Eye (tissue), 1 donor: ENCODE data around the gene HFM1.

ENCODE experiments used
- DNase-seq: peaks from one replicate; pipeline ENCODE4 v3.0.0-alpha.2; 2015

Gene HFM1

GRCh38 chr1:91244737-91245136 is 159.9 kb downstream of the HFM1 start:
- no peak for DNase-seq

- no peak for DNase-seq
Observed at GRCh38 chr1:91243171-91243570, 161.5 kb downstream of the HFM1 start.

- no peak for DNase-seq
Observed at GRCh38 chr1:91234181-91234580, 170.5 kb downstream of the HFM1 start.

GRCh38 chr1:91226741-91227140 is 177.9 kb downstream of the HFM1 start:
- no peak for DNase-seq

GRCh38 chr1:91224878-91225277 is 179.8 kb downstream of the HFM1 start:
- no peak for DNase-seq

GRCh38 chr1:91221017-91221416 is 183.6 kb downstream of the HFM1 start:
- no peak for DNase-seq

GRCh38 chr1:91217911-91218310 is 186.7 kb downstream of the HFM1 start:
- no peak for DNase-seq
